ENCODE results near the gene AKAP13.

DNA sequence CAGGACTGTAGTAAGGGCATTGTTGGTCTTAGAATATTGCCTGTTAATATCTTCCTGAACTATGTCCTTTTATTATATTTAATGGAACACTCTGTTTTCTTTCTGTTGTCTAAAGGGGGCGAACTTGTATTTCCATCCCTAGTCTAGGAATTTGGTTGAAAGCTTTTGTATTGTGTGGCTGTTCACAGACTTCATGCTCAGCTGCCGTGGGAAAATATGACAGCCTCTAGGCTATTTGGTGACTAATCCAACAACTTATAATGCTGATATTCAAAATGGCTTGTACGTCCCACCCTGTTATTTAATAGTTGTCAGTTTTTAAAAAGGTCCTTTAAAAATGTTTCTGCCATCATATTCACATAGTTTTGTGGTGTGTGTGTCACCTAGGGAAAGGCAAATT lies 211.7 kb downstream of the AKAP13 start:
- TF ChIP-seq, protein P1, sequence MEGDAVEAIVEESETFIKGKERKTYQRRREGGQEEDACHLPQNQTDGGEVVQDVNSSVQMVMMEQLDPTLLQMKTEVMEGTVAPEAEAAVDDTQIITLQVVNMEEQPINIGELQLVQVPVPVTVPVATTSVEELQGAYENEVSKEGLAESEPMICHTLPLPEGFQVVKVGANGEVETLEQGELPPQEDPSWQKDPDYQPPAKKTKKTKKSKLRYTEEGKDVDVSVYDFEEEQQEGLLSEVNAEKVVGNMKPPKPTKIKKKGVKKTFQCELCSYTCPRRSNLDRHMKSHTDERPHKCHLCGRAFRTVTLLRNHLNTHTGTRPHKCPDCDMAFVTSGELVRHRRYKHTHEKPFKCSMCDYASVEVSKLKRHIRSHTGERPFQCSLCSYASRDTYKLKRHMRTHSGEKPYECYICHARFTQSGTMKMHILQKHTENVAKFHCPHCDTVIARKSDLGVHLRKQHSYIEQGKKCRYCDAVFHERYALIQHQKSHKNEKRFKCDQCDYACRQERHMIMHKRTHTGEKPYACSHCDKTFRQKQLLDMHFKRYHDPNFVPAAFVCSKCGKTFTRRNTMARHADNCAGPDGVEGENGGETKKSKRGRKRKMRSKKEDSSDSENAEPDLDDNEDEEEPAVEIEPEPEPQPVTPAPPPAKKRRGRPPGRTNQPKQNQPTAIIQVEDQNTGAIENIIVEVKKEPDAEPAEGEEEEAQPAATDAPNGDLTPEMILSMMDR (IDR thresholded peaks at IDR 0.05), result no peak
- TF ChIP-seq EZH2 (IDR thresholded peaks at IDR 0.05) (no peak), EZH2phosphoT487 (IDR thresholded peaks at IDR 0.05) (no peak)

Data from neural progenitor cell (in vitro differentiated cells).